ENCODE data around the gene XRCC5. TPM values are rescaled to one million over a fixed set of nuclear protein-coding genes. Genes with fewer than 3 reads are reported as not detected.
"Not testable (repeated sequence)": the region's sequence is repeated elsewhere in the genome, so short reads cannot be mapped to it uniquely, and the experiment has no call there.

XRCC5 gene
- total RNA-seq, 5 donors from 2014 or later (not counting 1 experiment from before 2014, with no cell fraction given) = 187 to 219 (median 202) TPM

GRCh38 chr2:216202626-216203250, 93.6 kb downstream of the XRCC5 start:
- no peaks in the 10 kb centered on the region for H3K27me3 Mint-ChIP-seq
- H3K27me3 ChIP-seq (replicated peaks in 1 of 2; ENCODE audit: control insufficient read depth in 2 of 2, extremely low read depth in 1 of 2, insufficient read depth in 2 of 2, low read length in 1 of 2) = no peaks in the 10 kb centered on the region
- peaks cover 8 to 18% (median 18%) of the 10 kb centered on the region in 3 donors for H3K4me1 Mint-ChIP-seq
- peak overlapping the region in 1 of 2 donors; percentile 16 for H3K27ac Mint-ChIP-seq
- H3K4me1 ChIP-seq (ENCODE audit: control insufficient read depth in 1 of 2, extremely low read depth in 1 of 2, insufficient read depth in 2 of 2, low read length in 2 of 2) = no peaks in the 10 kb centered on the region
- no CpG with 5 or more reads among the region's 3 CpGs for WGBS (ENCODE audit: insufficient coverage)
- ATAC-seq (replicated peaks in 1 of 4) (no peak), DNase-seq (no peak)
- no peaks in the 10 kb centered on the region for H3K9me3 Mint-ChIP-seq
- H3K36me3 Mint-ChIP-seq = peaks cover 84% of the 10 kb centered on the region
- CTCF ChIA-PET = no interaction called here
- H3K4me3 ChIP-seq (ENCODE audit: control insufficient read depth in 1 of 2, extremely low read depth in 1 of 2, low read length in 1 of 2) = no peak overlapping the region
- H3K36me3 ChIP-seq (ENCODE audit: control insufficient read depth in 2 of 2, extremely low read depth in 1 of 2, insufficient read depth in 1 of 2, low read length in 1 of 2) = peaks cover 7 to 92% of the 10 kb centered on the region in 2 donors
- no peak overlapping the region for H3K4me3 Mint-ChIP-seq
- no peaks in the 10 kb centered on the region for H3K9me3 ChIP-seq
- H3K27ac ChIP-seq (ENCODE audit: low read length) = no peak overlapping the region
- POLR2A ChIA-PET = interaction anchor here in 1 of 2 donors (0.7 kb wide), 1 partner anchor 53 kb away, joined by 6 read pairs; no protein-coding TSS in a partner anchor

GRCh38 chr2:216205486-216205885, 96.3 kb downstream of the XRCC5 start:
- no peaks in the 10 kb centered on the region for H3K27me3 ChIP-seq (replicated peaks in 1 of 2; ENCODE audit: control insufficient read depth in 2 of 2, extremely low read depth in 1 of 2, insufficient read depth in 2 of 2, low read length in 1 of 2)
- H3K9me3 Mint-ChIP-seq = no peaks in the 10 kb centered on the region
- H3K4me1 ChIP-seq (ENCODE audit: control insufficient read depth in 1 of 2, extremely low read depth in 1 of 2, insufficient read depth in 2 of 2, low read length in 2 of 2) = no peaks in the 10 kb centered on the region
- no peak for DNase-seq
- H3K27me3 Mint-ChIP-seq = no peaks in the 10 kb centered on the region
- WGBS (ENCODE audit: insufficient coverage) = no CpG with 5 or more reads among the region's 1 CpG
- peaks cover 73% of the 10 kb centered on the region for H3K36me3 Mint-ChIP-seq
- peaks cover 16 to 32% (median 20%) of the 10 kb centered on the region in 3 donors for H3K4me1 Mint-ChIP-seq
- ChIA-PET CTCF (no interaction called here), POLR2A (no interaction called here)
- H3K4me3 ChIP-seq (ENCODE audit: control insufficient read depth in 1 of 2, extremely low read depth in 1 of 2, low read length in 1 of 2) = no peak overlapping the region
- no peak for ATAC-seq (replicated peaks in 1 of 4)
- no peak overlapping the region for H3K4me3 Mint-ChIP-seq
- no peak overlapping the region for H3K27ac ChIP-seq (ENCODE audit: low read length)
- no peak overlapping the region for H3K27ac Mint-ChIP-seq
- peaks cover 7 to 75% of the 10 kb centered on the region in 2 donors for H3K36me3 ChIP-seq (ENCODE audit: control insufficient read depth in 2 of 2, extremely low read depth in 1 of 2, insufficient read depth in 1 of 2, low read length in 1 of 2)
- H3K9me3 ChIP-seq = no peaks in the 10 kb centered on the region

- H3K4me1 ChIP-seq (ENCODE audit: control insufficient read depth in 1 of 2, extremely low read depth in 1 of 2, insufficient read depth in 2 of 2, low read length in 2 of 2) = peaks cover 0 to 3% of the 10 kb centered on the region in 2 experiments
- Mint-ChIP-seq H3K9me3 (no peaks in the 10 kb centered on the region), H3K27me3 (no peaks in the 10 kb centered on the region), H3K4me3 (no peak overlapping the region), H3K4me1 (peaks cover 23 to 39% (median 27%) of the 10 kb centered on the region in 3 donors), H3K27ac (peak overlapping the region in 1 of 2 donors; percentile 34), H3K36me3 (peaks cover 72% of the 10 kb centered on the region)
- WGBS (ENCODE audit: insufficient coverage) = no CpG with 5 or more reads among the region's 2 CpGs
- H3K27ac ChIP-seq (ENCODE audit: low read length) = no peak overlapping the region
- CTCF ChIA-PET = no interaction called here
- H3K4me3 ChIP-seq (ENCODE audit: control insufficient read depth in 1 of 2, extremely low read depth in 1 of 2, low read length in 1 of 2) = no peak overlapping the region
- H3K27me3 ChIP-seq (replicated peaks in 1 of 2; ENCODE audit: control insufficient read depth in 2 of 2, extremely low read depth in 1 of 2, insufficient read depth in 2 of 2, low read length in 1 of 2) = no peaks in the 10 kb centered on the region
- peaks cover 7 to 69% of the 10 kb centered on the region in 2 donors for H3K36me3 ChIP-seq (ENCODE audit: control insufficient read depth in 2 of 2, extremely low read depth in 1 of 2, insufficient read depth in 1 of 2, low read length in 1 of 2)
- POLR2A ChIA-PET = no interaction called here
- no peaks in the 10 kb centered on the region for H3K9me3 ChIP-seq
- no peak for DNase-seq
- ATAC-seq (replicated peaks in 1 of 4) = no peak
Measured at GRCh38 chr2:216206041-216206703, 97.0 kb downstream of the XRCC5 start.

- no peaks in the 10 kb centered on the region for H3K27me3 Mint-ChIP-seq
- peaks cover 70% of the 10 kb centered on the region for H3K36me3 Mint-ChIP-seq
- ChIA-PET CTCF (no interaction called here), POLR2A (no interaction called here)
- H3K4me1 ChIP-seq (ENCODE audit: control insufficient read depth in 1 of 2, extremely low read depth in 1 of 2, insufficient read depth in 2 of 2, low read length in 2 of 2) = peaks cover 0 to 3% of the 10 kb centered on the region in 2 experiments
- DNase-seq (no peak), ATAC-seq (replicated peaks in 1 of 4) (no peak)
- WGBS (ENCODE audit: insufficient coverage) = 63% methylated on average over 4 of the region's 5 CpGs
- no peak overlapping the region for H3K27ac ChIP-seq (ENCODE audit: low read length)
- H3K27me3 ChIP-seq (replicated peaks in 1 of 2; ENCODE audit: control insufficient read depth in 2 of 2, extremely low read depth in 1 of 2, insufficient read depth in 2 of 2, low read length in 1 of 2) = no peaks in the 10 kb centered on the region
- peak overlapping the region in 1 of 2 donors; percentile 34 for H3K27ac Mint-ChIP-seq
- no peak overlapping the region for H3K4me3 ChIP-seq (ENCODE audit: control insufficient read depth in 1 of 2, extremely low read depth in 1 of 2, low read length in 1 of 2)
- peaks cover 26 to 38% (median 33%) of the 10 kb centered on the region in 3 donors for H3K4me1 Mint-ChIP-seq
- H3K9me3 ChIP-seq = no peaks in the 10 kb centered on the region
- no peak overlapping the region for H3K4me3 Mint-ChIP-seq
- no peaks in the 10 kb centered on the region for H3K9me3 Mint-ChIP-seq
- peaks cover 3 to 62% of the 10 kb centered on the region in 2 donors for H3K36me3 ChIP-seq (ENCODE audit: control insufficient read depth in 2 of 2, extremely low read depth in 1 of 2, insufficient read depth in 1 of 2, low read length in 1 of 2)
Measured at GRCh38 chr2:216206821-216207220, 97.7 kb downstream of the XRCC5 start.

GRCh38 chr2:216208661-216209060, 99.5 kb downstream of the XRCC5 start:
- H3K4me3 Mint-ChIP-seq; H3K4me3 ChIP-seq (ENCODE audit: control insufficient read depth in 1 of 2, extremely low read depth in 1 of 2, low read length in 1 of 2); H3K27ac ChIP-seq (ENCODE audit: low read length); H3K27me3 ChIP-seq (replicated peaks in 1 of 2; ENCODE audit: control insufficient read depth in 2 of 2, extremely low read depth in 1 of 2, insufficient read depth in 2 of 2, low read length in 1 of 2); DNase-seq; H3K4me1 ChIP-seq (ENCODE audit: control insufficient read depth in 1 of 2, extremely low read depth in 1 of 2, insufficient read depth in 2 of 2, low read length in 2 of 2); H3K9me3 Mint-ChIP-seq; POLR2A ChIA-PET; CTCF ChIA-PET; H3K27me3 Mint-ChIP-seq; H3K9me3 ChIP-seq; ATAC-seq (replicated peaks in 1 of 4): not testable (repeated sequence)
- Mint-ChIP-seq H3K4me1 (peaks cover 26 to 42% (median 34%) of the 10 kb centered on the region in 3 donors), H3K27ac (peak overlapping the region in 1 of 2 donors; percentile 19), H3K36me3 (peaks cover 61% of the 10 kb centered on the region)
- H3K36me3 ChIP-seq (ENCODE audit: control insufficient read depth in 2 of 2, extremely low read depth in 1 of 2, insufficient read depth in 1 of 2, low read length in 1 of 2) = peaks cover 3 to 44% of the 10 kb centered on the region in 2 donors
- 97% methylated on average over 4 of the region's 8 CpGs for WGBS (ENCODE audit: insufficient coverage)

GRCh38 chr2:216210701-216211540, 101.8 kb downstream of the XRCC5 start:
- H3K36me3 ChIP-seq (ENCODE audit: control insufficient read depth in 2 of 2, extremely low read depth in 1 of 2, insufficient read depth in 1 of 2, low read length in 1 of 2) = peaks cover 3 to 22% of the 10 kb centered on the region in 2 donors

More at GRCh38 chr2:216210701-216211540, 101.8 kb downstream of the XRCC5 start:
- H3K4me3 Mint-ChIP-seq = no peak overlapping the region
- Histone ChIP-seq H3K9me3 (no peaks in the 10 kb centered on the region), H3K27ac (ENCODE audit: low read length) (no peak overlapping the region), H3K4me3 (ENCODE audit: control insufficient read depth in 1 of 2, extremely low read depth in 1 of 2, low read length in 1 of 2) (no peak overlapping the region), H3K4me1 (ENCODE audit: control insufficient read depth in 1 of 2, extremely low read depth in 1 of 2, insufficient read depth in 2 of 2, low read length in 2 of 2) (peaks cover 0 to 3% of the 10 kb centered on the region in 2 experiments), H3K27me3 (replicated peaks in 1 of 2; ENCODE audit: control insufficient read depth in 2 of 2, extremely low read depth in 1 of 2, insufficient read depth in 2 of 2, low read length in 1 of 2) (no peaks in the 10 kb centered on the region)
- POLR2A ChIA-PET = no interaction called here
- CTCF ChIA-PET = no interaction called here
- ATAC-seq (replicated peaks in 1 of 4) = no peak
- DNase-seq = no peak
- H3K9me3 Mint-ChIP-seq = no peaks in the 10 kb centered on the region
- H3K36me3 Mint-ChIP-seq = peaks cover 46% of the 10 kb centered on the region
- H3K27me3 Mint-ChIP-seq = no peaks in the 10 kb centered on the region
- peaks cover 24 to 37% (median 25%) of the 10 kb centered on the region in 3 donors for H3K4me1 Mint-ChIP-seq
- WGBS (ENCODE audit: insufficient coverage) = no CpG with 5 or more reads among the region's 3 CpGs
- peak overlapping the region; percentile 77 to 87 for H3K27ac Mint-ChIP-seq

Data from T-cell (primary cell).